Measurements from ENCODE around the gene BMP6. TPM values are rescaled to one million over a fixed set of nuclear protein-coding genes. Genes with fewer than 3 reads are reported as not detected.

BMP6 gene
- total RNA-seq, 6 experiments from 2014 or later = 1.8 to 4.4 (median 2.6) TPM

DNA sequence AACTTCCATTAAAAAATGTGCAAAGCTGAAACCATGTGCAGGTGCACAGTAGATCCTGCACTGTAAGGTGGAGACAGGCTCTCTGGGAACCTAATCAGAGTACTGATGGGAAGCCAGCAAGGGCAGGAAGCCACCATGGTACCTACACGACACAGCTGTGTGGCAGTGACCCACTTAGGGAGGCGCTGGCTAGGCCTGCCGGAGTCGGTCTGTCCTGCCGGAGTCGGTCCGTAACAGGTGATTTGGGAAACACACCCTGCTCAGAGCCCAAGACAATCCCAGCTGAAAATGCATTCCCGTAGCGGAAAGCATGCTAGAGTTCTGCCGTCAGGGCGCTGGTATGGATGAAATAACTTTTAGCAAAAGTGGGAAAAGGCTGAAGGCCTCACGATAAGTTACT lies 167.4 kb downstream of the BMP6 start:
- Histone ChIP-seq H3K36me3 (peaks cover 6 to 100% (median 62%) of the 10 kb centered on the region in 4 donors), H3K27me3 (no peaks in the 10 kb centered on the region), H3K4me1 (peaks cover 0 to 1% (median 0%) of the 10 kb centered on the region in 4 donors), H3K27ac (no peak overlapping the region), H3K4me3 (no peak overlapping the region), H3K9me3 (no peaks in the 10 kb centered on the region)
- DNase-seq (no peak), ATAC-seq (no peak)
- TF ChIP-seq, protein P1, sequence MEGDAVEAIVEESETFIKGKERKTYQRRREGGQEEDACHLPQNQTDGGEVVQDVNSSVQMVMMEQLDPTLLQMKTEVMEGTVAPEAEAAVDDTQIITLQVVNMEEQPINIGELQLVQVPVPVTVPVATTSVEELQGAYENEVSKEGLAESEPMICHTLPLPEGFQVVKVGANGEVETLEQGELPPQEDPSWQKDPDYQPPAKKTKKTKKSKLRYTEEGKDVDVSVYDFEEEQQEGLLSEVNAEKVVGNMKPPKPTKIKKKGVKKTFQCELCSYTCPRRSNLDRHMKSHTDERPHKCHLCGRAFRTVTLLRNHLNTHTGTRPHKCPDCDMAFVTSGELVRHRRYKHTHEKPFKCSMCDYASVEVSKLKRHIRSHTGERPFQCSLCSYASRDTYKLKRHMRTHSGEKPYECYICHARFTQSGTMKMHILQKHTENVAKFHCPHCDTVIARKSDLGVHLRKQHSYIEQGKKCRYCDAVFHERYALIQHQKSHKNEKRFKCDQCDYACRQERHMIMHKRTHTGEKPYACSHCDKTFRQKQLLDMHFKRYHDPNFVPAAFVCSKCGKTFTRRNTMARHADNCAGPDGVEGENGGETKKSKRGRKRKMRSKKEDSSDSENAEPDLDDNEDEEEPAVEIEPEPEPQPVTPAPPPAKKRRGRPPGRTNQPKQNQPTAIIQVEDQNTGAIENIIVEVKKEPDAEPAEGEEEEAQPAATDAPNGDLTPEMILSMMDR (IDR thresholded peaks at IDR 0.05) = no peak
- TF ChIP-seq POLR2A (IDR thresholded peaks at IDR 0.05) = no peak
- WGBS (ENCODE audit: insufficient coverage, low coverage, low lambda C conversion rate, missing lambda C conversion rate) = 94% methylated on average over 3 of the region's 12 CpGs
- intact Hi-C loops (cut with DNase I) = no loop called here

GRCh38 chr6:7894262-7895124 lies 168.6 kb downstream of the BMP6 start:
- peaks cover 6 to 94% (median 61%) of the 10 kb centered on the region in 4 donors for H3K36me3 ChIP-seq
- H3K4me3 ChIP-seq = no peak overlapping the region
- DNase-seq (no peak), ATAC-seq (no peak)
- H3K4me1 ChIP-seq = peaks cover 0 to 13% (median 4%) of the 10 kb centered on the region in 4 donors
- intact Hi-C loops (cut with DNase I) = no loop called here
- H3K27ac ChIP-seq = no peak overlapping the region
- TF ChIP-seq POLR2A (IDR thresholded peaks at IDR 0.05) = no peak
- TF ChIP-seq, protein P1 (IDR thresholded peaks at IDR 0.05) = no peak
- no peaks in the 10 kb centered on the region for H3K27me3 ChIP-seq
- no peaks in the 10 kb centered on the region for H3K9me3 ChIP-seq
- WGBS (ENCODE audit: insufficient coverage, low coverage, low lambda C conversion rate, missing lambda C conversion rate) = 74% methylated on average over 10 of the region's 13 CpGs

DNA sequence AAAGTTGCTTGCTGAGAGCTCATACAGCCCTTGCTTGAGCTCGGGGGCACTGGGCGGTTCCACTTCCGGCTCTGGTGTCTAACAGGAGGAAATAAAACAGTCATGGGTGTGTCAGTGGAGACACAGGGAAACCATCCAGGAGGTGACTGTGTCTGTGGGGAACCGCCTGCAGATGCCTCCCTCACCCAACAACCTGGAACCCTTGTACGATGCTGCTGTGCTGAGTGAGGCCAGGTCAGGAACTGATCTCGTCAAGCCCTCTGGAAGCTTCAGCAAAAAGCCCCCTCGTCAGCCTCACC lies 169.2 kb downstream of the BMP6 start:
- no peak overlapping the region for H3K27ac ChIP-seq
- no peak for ATAC-seq
- DNase-seq = no peak
- peaks cover 0 to 18% (median 7%) of the 10 kb centered on the region in 4 donors for H3K4me1 ChIP-seq
- H3K9me3 ChIP-seq = no peaks in the 10 kb centered on the region
- peaks cover 6 to 88% (median 56%) of the 10 kb centered on the region in 4 donors for H3K36me3 ChIP-seq
- intact Hi-C loops (cut with DNase I) = no loop called here
- 73% methylated on average over 2 of the region's 7 CpGs for WGBS (ENCODE audit: insufficient coverage, low coverage, low lambda C conversion rate, missing lambda C conversion rate)
- no peaks in the 10 kb centered on the region for H3K27me3 ChIP-seq
- TF ChIP-seq POLR2A (IDR thresholded peaks at IDR 0.05) = no peak
- H3K4me3 ChIP-seq = no peak overlapping the region

DNA sequence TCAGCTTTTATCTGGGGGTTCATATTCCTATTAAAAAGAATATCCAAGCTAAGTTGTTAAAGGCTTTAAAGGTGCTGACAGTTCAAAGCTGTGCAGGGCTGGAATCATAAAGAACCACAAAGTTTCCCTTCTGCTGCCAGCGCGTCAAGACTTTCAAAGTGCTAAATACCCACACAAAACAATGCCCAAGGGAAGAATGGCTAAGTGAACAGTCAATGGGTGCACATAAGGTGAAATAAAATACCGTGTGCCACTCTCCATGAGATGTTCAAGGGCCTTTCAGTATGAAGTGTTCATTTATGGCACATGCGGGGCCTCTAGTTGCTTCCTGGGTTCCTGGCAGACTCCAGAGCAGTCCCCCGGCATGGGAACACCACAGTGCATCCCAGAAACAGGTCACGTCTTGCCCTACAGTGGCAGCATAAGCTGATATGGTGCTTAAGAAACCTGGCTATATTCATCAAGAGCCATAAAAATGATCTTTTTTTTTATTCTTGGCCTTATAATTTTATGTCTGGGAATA lies 170.6 kb downstream of the BMP6 start:
- 94% methylated on average over 6 of the region's 6 CpGs for WGBS (ENCODE audit: insufficient coverage, low coverage, low lambda C conversion rate, missing lambda C conversion rate)
- TF ChIP-seq POLR2A (IDR thresholded peaks at IDR 0.05) = no peak
- TF ChIP-seq, protein P1 (IDR thresholded peaks at IDR 0.05) = no peak

More for the DNA sequence above, 170.6 kb downstream of the BMP6 start:
- H3K27ac ChIP-seq = no peak overlapping the region
- DNase-seq (no peak), ATAC-seq (no peak)
- H3K4me1 ChIP-seq = peaks cover 0 to 32% (median 8%) of the 10 kb centered on the region in 4 donors
- intact Hi-C loops (cut with DNase I) = no loop called here
- H3K36me3 ChIP-seq = peaks cover 7 to 79% (median 47%) of the 10 kb centered on the region in 4 donors
- H3K4me3 ChIP-seq = no peak overlapping the region
- no peaks in the 10 kb centered on the region for H3K27me3 ChIP-seq
- no peaks in the 10 kb centered on the region for H3K9me3 ChIP-seq
